Left lung (tissue), 10 donors: ENCODE results near the gene FOCAD. TPM values are rescaled to one million over a fixed set of nuclear protein-coding genes. Genes with fewer than 3 reads are reported as not detected.

Experiments
- ATAC-seq: fragments of 200-7000 bp; cut with Tn5 transposase; one replicate; pipeline ENCODE4 v1.9.1; 2020; ENCODE audit warnings: moderate library complexity
- DNase-seq, 4 donors: peaks; one replicate each; pipeline ENCODE4 v3.0.0-alpha.2; 2013 to 2020
- H3K27ac ChIP-seq, 2 donors: fragments of 200-600 bp; sonication (generic) in 1 of 2; one replicate each; pipeline versions ENCODE4 v1.5.0 to v1.8.0; 2020 to 2021
- H3K27me3 ChIP-seq, 2 donors: fragments of 200-600 bp; sonication (generic) in 1 of 2; one replicate each; pipeline versions ENCODE4 v1.5.0 to v1.8.0; 2020 to 2021
- H3K36me3 ChIP-seq, 2 donors: fragments of 200-600 bp; sonication (generic) in 1 of 2; one replicate each; pipeline versions ENCODE4 v1.5.0 to v1.8.0; 2020 to 2021
- H3K4me1 ChIP-seq, 2 donors: fragments of 200-600 bp; one replicate each; pipeline ENCODE4 v1.8.0; 2021
- H3K4me3 ChIP-seq, 2 donors: fragments of 200-600 bp; sonication (generic) in 1 of 2; one replicate each; pipeline versions ENCODE4 v1.5.0 to v1.8.0; 2020 to 2021; ENCODE audit warnings: mild to moderate bottlenecking in 1 of 2
- H3K9me3 ChIP-seq, 2 donors: fragments of 200-600 bp; sonication (generic) in 1 of 2; one replicate each; pipeline versions ENCODE4 v1.5.0 to v1.8.0; 2020 to 2021
- CTCF ChIP-seq, 2 donors: fragments of 200-600 bp; sonication (generic) in 1 of 2; IDR thresholded peaks; one replicate each; pipeline versions ENCODE4 v1.5.0 to v1.8.0; 2021; ENCODE audit warnings: antibody characterized with exemption in 2 of 2
- intact Hi-C, 2 donors: fragments of 100-400 bp; cut with DNase I; formaldehyde crosslinking; loops; one replicate each; pipeline versions ENCODE4 v1.11.2 to v1.14.2; 2022
- polyA plus RNA-seq, 6 donors: library from polyadenylated mRNA; unstranded; fragments of 120-200 nt; gene quantifications; one replicate each; pipeline ENCODE4 v1.2.1, GENCODE V29; 2013; ENCODE audit not compliant: insufficient read length in 6 of 6
- total RNA-seq, 2 donors: library from RNA; stranded (reverse); fragmentation: NEBNext Ultra II Directional; extraction: Animal tissue kit (Norgen Biotek cat#: 25700); gene quantifications; one replicate each; pipeline ENCODE4 v1.2.1, GENCODE V29; 2021
- donor health status: DM: no; HTN: yes; CAD: no.
- donor health status: DM: no; HTN: no; CAD: no.

FOCAD gene
- total and polyA plus RNA-seq, 8 donors = 23.6 to 43.1 (median 29.9) TPM

GRCh38 chr9:20707708-20708107 lies 23.6 kb downstream of the FOCAD start:
- Histone ChIP-seq H3K4me3 (no peak overlapping the region), H3K9me3 (no peaks in the 10 kb centered on the region), H3K27me3 (no peaks in the 10 kb centered on the region), H3K4me1 (peaks cover 0 to under 1% of the 10 kb centered on the region in 2 donors), H3K36me3 (no peaks in the 10 kb centered on the region), H3K27ac (no peak overlapping the region)
- intact Hi-C loops = no loop called here
- no peak for DNase-seq
- no peak for TF ChIP-seq CTCF (IDR thresholded peaks at IDR 0.05)
- no peak for ATAC-seq

- Histone ChIP-seq H3K27ac (no peak overlapping the region), H3K27me3 (no peaks in the 10 kb centered on the region), H3K9me3 (no peaks in the 10 kb centered on the region), H3K4me3 (no peak overlapping the region), H3K4me1 (peaks cover 0 to 14% of the 10 kb centered on the region in 2 donors), H3K36me3 (no peaks in the 10 kb centered on the region)
- intact Hi-C loops = no loop called here
- TF ChIP-seq CTCF (IDR thresholded peaks at IDR 0.05) = no peak
- no peak for DNase-seq
- ATAC-seq = no peak
These were observed 29.1 kb downstream of the FOCAD start for GRCh38 chr9:20713172-20713571.

- Histone ChIP-seq H3K27me3 (no peaks in the 10 kb centered on the region), H3K36me3 (no peaks in the 10 kb centered on the region), H3K27ac (no peak overlapping the region), H3K4me1 (peaks cover 0 to 14% of the 10 kb centered on the region in 2 donors), H3K9me3 (no peaks in the 10 kb centered on the region), H3K4me3 (no peak overlapping the region)
- intact Hi-C loops = no loop called here
- no peak for ATAC-seq
- no peak for DNase-seq
- TF ChIP-seq CTCF (IDR thresholded peaks at IDR 0.05) = no peak
These were observed 30.7 kb downstream of the FOCAD start for GRCh38 chr9:20714442-20715415.

GRCh38 chr9:20722221-20722620 lies 38.2 kb downstream of the FOCAD start:
- intact Hi-C loops = no loop called here
- ATAC-seq (peak; percentile 16), DNase-seq (no peak)
- Histone ChIP-seq H3K9me3 (no peaks in the 10 kb centered on the region), H3K27ac (no peak overlapping the region), H3K4me3 (no peak overlapping the region), H3K4me1 (no peaks in the 10 kb centered on the region), H3K36me3 (peaks cover 0 to 16% of the 10 kb centered on the region in 2 donors), H3K27me3 (no peaks in the 10 kb centered on the region)
- no peak for TF ChIP-seq CTCF (IDR thresholded peaks at IDR 0.05)

GRCh38 chr9:20725675-20726074 lies 41.6 kb downstream of the FOCAD start:
- DNase-seq (no peak), ATAC-seq (peak; percentile 81)
- Histone ChIP-seq H3K4me1 (no peaks in the 10 kb centered on the region), H3K27ac (no peak overlapping the region), H3K9me3 (no peaks in the 10 kb centered on the region), H3K4me3 (no peak overlapping the region), H3K36me3 (peaks cover 0 to 7% of the 10 kb centered on the region in 2 donors), H3K27me3 (no peaks in the 10 kb centered on the region)
- TF ChIP-seq CTCF (IDR thresholded peaks at IDR 0.05) = no peak
- intact Hi-C loops = no loop called here
